GM23338 (cell line): ENCODE measurements around the gene LSM14B.

Experiments
- CREB1 ChIP-seq: fragments of 250-450 bp; sonication (Bioruptor Pico); IDR thresholded peaks from 2 replicates; pipeline ENCODE4 v1.5.0; 2020; ENCODE audit warnings: low read depth, mild to moderate bottlenecking, moderate library complexity
- CTCF ChIP-seq, 2 experiments: fragments of 200-600 bp in 1 of 2; sonication (generic) in 1 of 2; conservative IDR thresholded peaks; 2 replicates each; pipeline versions ENCODE4 v1.5.1 to v1.6.1; 2016 to 2017; ENCODE audit warnings: antibody characterized with exemption in 2 of 2, low read depth in 2 of 2, mild to moderate bottlenecking in 2 of 2, moderate library complexity in 1 of 2
- EZH2 ChIP-seq: fragments of 200-600 bp; sonication (generic); IDR thresholded peaks from one replicate; pipeline ENCODE4 v1.8.0; 2017; ENCODE audit warnings: antibody characterized with exemption, mild to moderate bottlenecking, low read depth; ENCODE audit not compliant: unreplicated experiment
- JUNB ChIP-seq: IDR thresholded peaks from one replicate; pipeline ENCODE4 v1.6.1; 2016; ENCODE audit warnings: antibody characterized with exemption; ENCODE audit not compliant: unreplicated experiment
- POLR2AphosphoS5 ChIP-seq: IDR thresholded peaks from 2 replicates; pipeline ENCODE4 v1.6.1; 2016; ENCODE audit warnings: antibody characterized with exemption, low read depth
- REST ChIP-seq: IDR thresholded peaks from one replicate; pipeline ENCODE4 v1.6.1; 2018; ENCODE audit warnings: antibody characterized with exemption; ENCODE audit not compliant: unreplicated experiment

- TF ChIP-seq CTCF (conservative IDR thresholded peaks at IDR 0.05; ENCODE audit: low read depth in 2 of 2) (no peak), POLR2AphosphoS5 (no peak), EZH2 (no peak), REST (no peak), JUNB (no peak), CREB1 (CRISPR knock-in tag) (no peak)
These were observed 2.5 kb upstream of the LSM14B start for GRCh38 chr20:62119591-62120364.
